Stimulated activated CD8-positive, alpha-beta memory T cell treated with anti-CD3 and anti-CD28 coated beads, Interleukin-7, amount 100 ng/mL, for 48 hours (primary cell): Measurements from ENCODE around the gene RPL32.
A peak's percentile ranks its signal among the peaks of the same experiment; 100 is the strongest.
"Not testable (repeated sequence)": the region's sequence is repeated elsewhere in the genome, so short reads cannot be mapped to it uniquely, and the experiment has no call there.

Experiments
- DNase-seq, 2 donors: peaks; one replicate each; pipeline ENCODE4 v3.0.0-alpha.2; 2020; ENCODE audit warnings: low read depth in 1 of 2; ENCODE audit errors: extremely low read depth in 1 of 2

RPL32 gene

DNA sequence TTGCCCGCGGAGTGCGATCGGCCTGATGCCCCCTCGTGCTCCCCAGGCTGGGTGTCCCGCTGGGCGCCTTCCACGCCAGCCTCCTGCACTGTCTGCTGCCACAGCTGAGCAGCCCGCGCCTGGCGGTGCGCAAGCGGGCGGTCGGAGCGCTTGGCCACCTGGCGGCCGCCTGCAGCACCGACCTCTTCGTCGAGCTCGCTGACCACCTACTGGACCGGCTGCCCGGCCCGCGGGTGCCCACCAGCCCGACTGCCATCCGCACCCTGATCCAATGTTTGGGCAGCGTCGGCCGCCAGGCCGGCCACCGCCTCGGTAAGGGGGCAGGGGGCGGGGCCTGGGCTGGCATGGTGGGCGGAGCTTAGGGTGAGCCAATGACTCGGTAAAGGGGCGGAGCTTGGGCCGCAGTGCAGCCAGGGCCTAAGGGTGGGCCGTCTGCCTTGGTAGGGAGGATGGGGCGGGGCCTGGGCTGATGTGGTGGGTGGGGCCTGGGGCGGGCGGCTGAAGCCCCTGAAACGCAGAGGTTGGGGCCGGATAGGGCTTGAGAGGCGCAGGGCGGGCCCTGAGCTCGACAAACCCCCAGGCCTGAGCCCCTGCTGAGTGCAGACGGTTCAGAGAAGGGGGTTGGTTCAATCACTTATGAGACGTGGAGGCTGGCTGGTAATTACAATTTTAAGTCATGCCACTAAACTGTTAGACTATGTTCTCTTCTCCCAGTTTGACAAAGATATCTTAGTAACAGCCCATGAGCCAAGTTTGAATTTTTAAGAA lies 31.2 kb downstream of the RPL32 start:
- peak; percentile 79 to 92 for DNase-seq

DNA sequence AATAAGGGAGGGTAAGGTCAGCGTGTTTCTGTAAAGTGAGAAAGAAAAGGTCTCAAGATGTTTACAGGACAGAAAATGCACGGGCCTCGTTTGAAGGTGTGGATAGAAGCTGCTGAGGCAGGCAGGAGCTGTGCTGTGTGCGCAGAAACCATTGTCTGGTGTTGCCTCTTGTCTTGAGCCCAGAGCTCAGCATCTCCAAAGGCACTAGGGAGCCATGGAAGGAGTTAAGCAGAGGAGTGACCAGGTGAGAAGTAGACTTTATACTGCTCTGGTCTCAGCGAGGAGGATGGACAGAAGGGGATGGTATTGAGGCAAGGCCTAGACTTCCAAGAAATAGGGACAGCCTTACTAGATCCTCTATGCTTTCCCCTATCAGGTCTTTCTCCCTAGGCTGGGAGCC lies 31.9 kb downstream of the RPL32 start:
- no peak for DNase-seq

- DNase-seq, result no peak
Measured at GRCh38 chr3:12809001-12809400, 32.4 kb downstream of the RPL32 start.

- DNase-seq, result no peak
Measured at GRCh38 chr3:12808587-12808986, 32.8 kb downstream of the RPL32 start.

- DNase-seq, result no peak
Measured at GRCh38 chr3:12807601-12808359, 33.6 kb downstream of the RPL32 start.

DNA sequence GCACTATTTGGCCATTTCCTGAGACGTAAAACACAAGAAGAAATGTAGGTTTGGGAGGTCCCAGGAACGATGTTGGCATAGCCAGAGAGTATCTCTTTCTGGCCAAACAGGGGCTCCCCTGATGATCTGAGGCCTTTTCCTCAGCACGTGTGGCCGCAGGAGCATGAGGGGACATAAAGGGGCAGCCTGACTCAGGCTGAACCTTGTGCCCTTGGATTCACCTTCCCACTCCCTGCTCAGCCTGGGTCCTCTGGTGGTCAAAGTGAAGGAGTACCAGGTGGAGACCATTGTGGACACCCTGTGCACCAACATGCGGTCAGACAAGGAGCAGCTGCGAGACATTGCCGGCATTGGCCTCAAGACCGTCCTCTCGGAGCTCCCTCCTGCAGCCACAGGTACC lies 34.3 kb downstream of the RPL32 start:
- no peak for DNase-seq

DNA sequence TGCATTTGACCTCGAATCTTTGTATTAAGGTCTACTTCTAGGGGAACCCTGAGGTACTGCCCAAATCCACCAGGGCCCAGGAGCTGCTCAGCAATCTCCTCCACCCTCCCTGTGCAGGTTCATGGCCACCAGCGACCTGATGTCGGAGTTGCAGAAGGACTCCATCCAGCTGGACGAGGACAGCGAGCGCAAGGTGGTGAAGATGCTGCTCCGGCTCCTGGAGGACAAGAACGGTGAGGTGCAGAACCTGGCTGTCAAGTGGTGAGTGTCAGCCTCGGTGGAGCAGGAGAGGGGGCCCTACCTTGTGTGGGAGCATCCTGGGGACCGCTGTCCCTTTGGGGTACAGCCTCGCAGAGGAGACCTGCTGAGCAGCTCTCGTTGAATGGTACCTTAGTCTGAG lies 38.0 kb downstream of the RPL32 start:
- DNase-seq, result no peak

DNA sequence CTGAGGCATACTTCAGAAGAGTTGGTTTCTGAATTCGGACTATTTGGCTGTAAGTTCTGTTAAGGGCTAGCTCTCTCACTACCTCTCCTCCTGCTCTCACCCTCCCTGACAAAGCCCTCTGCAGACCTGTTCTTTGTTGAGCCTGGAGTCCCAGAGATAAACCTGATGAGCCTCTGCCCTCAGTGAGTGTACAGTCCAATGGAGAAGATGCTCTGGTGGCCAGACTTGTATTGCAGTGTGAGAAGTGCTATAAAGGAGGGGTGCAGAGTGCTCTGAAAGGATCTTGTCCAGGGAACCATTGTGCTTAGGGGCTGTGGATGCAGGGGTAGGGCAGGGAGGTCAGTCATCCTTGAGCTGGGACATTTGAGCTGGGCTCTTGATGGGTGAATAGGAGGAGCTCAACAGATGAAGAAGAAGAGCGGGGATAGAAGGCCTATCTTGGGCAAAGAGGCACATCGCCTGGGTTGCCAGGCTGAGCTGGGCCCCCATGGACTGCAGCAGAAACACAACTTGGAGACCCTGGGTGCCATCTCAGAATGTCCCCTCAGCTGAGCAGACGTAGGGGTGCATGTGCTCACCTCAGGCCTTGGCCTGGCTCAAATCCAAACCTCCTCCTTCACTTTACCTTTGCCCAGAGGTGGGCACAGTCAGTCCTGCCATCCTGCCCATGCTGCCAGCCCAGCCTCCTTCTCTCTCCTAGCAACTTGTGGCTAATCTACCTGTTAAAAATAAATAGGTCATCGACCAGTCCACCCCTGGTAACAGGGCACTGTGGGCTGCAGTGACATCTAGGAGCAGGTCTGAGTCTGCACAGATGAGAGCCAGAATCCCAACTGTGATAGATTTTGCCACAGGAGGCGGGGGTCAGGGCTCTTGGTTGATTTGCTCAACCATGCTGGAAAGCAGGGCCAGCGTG lies 41.6 kb downstream of the RPL32 start:
- no peak for DNase-seq

DNA sequence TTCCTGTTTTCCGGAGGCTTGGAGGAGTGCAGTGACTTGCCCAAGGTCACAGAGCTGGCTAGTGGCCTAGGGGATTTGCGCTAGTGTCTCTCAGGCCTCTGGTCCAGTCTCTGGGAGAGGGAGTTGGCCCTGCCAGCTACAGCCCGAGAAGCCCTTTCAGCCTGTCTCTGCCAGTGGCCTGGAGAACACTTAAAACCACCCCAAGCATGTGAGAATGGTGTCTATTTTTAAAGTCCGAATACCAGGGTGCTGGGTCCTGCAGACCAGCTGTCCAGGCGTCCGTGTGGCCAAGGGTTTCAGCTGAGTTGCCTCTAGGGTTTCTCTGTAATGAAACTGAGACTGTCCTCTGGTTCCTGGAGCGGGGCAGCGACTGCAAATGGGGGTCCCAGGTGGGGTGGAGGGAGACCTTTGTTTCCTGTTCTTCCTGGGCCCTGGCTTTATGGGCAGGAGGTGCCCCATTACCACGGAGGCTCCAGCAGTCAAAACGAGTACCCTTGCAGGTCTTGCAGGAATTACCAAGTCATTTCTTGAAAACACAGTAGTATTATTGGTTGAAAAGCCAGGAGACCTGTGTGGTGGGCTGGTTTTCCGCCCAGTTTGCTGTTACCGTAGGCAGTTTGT lies 42.7 kb downstream of the RPL32 start:
- DNase-seq, result no peak

GRCh38 chr3:12797892-12798558 lies 43.3 kb downstream of the RPL32 start:
- no peak for DNase-seq

- DNase-seq, result no peak
Measured at GRCh38 chr3:12797124-12797891, 44.1 kb downstream of the RPL32 start.

GRCh38 chr3:12796171-12797123 lies 44.9 kb downstream of the RPL32 start, which contains the start of gene CAND2:
Gene CAND2, plus strand, starts transcription at chr3:12796680. Its CDS starts 41 bp downstream, at chr3:12796721.
- DNase-seq, result no peak

DNA sequence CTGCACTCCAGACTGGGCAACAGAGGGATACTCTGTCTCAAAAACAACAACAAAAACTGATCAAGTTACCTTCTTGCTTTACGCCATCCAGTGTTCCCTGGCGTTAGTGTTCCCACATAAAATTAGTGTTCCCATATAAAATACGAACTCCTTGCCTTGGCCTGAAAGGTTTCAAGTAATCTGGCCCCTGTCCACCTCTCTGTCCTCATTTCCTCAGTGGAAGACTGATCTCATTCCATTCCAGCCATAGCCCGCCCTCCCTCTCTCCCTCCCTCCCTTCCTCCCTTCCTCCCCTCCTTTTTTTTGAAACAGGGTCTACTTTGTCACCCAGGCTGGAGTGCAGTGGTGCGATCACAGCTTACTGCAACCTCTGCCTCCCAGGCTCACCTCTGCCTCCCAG lies 47.7 kb downstream of the RPL32 start:
- no peak for DNase-seq

DNA sequence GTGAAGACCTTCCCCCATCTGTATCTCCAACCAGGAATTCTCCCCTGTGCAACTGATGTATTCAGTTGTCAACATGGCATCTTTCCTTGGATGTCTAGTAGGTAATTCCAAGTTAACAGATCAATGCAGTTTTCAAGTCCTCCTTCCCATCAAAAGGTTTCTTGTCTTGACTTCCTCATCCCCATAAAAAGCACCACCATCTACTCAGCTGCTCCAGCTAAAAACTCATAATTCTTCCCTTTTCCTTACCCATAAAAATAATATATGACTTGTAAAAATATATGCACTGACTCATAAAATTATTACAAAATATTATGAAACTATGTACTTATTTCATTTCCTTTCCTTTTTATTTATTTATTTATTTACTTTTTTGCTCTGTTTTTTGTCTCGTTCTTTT lies 49.9 kb downstream of the RPL32 start:
- no peak for DNase-seq

DNA sequence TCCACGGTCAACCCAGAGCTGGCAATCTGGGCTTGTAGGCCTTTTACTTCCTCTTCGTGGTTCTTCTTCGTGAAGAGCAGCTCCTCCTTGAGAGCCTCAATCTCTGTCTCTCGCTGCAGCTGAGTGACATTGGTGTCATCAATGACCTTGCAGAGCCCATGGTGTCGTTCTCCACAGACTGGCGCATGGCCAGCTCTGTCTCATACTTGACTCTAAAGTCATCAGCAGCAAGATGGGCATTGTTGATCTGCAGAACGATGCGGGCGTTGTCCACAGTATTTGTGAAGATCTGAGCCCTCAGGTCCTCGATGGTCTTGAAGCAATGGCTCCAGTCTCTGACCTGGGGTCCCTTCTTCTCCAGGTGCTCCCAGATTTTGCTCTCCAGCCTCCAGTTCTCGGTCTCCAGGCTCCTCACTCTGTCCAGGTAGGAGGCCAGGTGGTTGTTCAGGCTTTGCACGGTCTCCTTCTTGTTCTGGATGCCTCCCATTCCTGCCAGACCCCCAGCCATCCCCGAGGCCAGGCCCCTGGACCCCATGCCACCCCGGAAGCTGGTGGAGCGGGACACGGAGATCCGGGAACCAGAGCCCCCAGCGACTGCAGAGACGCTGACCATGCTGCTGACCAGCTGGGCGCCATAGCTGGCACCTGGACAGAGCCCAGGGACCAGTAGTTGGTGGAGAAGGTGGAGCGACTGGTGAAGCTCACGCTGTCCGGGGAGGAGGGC lies 53.2 kb downstream of the RPL32 start:
- DNase-seq, result not testable (repeated sequence)

- DNase-seq, result peak; percentile 32 to 35
Measured at GRCh38 chr3:12787346-12787745, 54.0 kb downstream of the RPL32 start.

GRCh38 chr3:12785096-12785495 lies 56.3 kb downstream of the RPL32 start:
- no peak for DNase-seq
